HT1080 (cell line): Measurements from ENCODE around the gene PRRG4. TPM values are rescaled to one million over a fixed set of nuclear protein-coding genes. Genes with fewer than 3 reads are reported as not detected.

Source experiments
- total RNA-seq: library from RNA; depleted of rRNA; stranded (reverse); fragments of >200 nt; shearing (Covaris generic); gene quantifications from 2 replicates; pipeline ENCODE4 v1.2.3, GENCODE V29; 2014; rRNA removed

Gene PRRG4
- total RNA-seq, 1 experiment from 2014 or later, result 0.35 TPM

Other genes with a start within 250 kb of the PRRG4 start
- gene EIF3M, start 246.1 kb upstream of the PRRG4 start, total RNA-seq, result 721 and 829 TPM in 2 replicates
- 0.03 TPM in 1 of 2 replicates, not detected in the other for gene CCDC73, start 35.3 kb upstream of the PRRG4 start, total RNA-seq
- gene QSER1, start 62.9 kb downstream of the PRRG4 start, total RNA-seq, result 19.3 and 24.7 TPM in 2 replicates
- 1.6 and 2.6 TPM in 2 replicates for gene DEPDC7, start 186.0 kb downstream of the PRRG4 start, total RNA-seq
- gene TCP11L1, start 209.6 kb downstream of the PRRG4 start, total RNA-seq, result 16.4 and 17.2 TPM in 2 replicates